ENCODE data around the gene RPL7A.
A peak's percentile ranks its signal among the peaks of the same experiment; 100 is the strongest.

The RPL7A gene

DNA sequence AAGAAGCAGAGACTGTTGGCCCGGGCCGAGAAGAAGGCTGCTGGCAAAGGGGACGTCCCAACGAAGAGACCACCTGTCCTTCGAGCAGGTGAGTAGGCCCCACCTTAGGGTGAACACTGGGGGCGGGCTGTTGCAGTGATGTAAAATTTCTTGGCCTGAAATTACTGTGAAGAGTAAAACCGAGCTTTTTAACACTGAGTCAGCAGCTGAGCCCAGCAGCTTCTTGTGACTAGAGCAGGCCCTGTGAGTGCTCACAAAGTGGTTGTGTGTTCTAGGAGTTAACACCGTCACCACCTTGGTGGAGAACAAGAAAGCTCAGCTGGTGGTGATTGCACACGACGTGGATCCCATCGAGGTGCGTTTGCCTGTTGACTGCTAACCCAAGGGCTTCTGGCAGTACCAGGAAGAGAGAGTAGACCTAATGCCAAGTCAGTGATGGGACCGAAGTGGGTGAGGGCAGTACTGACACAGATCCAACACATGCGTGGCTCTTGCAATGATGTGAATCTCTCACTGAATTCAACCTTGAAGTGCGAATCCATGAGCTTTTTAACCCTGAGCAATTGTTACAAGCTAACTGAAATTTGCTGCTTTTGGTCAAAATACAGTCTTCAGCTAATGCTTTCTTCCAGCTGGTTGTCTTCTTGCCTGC, 2.1 kb downstream of the RPL7A start:
- DNase-seq: no peak

DNA sequence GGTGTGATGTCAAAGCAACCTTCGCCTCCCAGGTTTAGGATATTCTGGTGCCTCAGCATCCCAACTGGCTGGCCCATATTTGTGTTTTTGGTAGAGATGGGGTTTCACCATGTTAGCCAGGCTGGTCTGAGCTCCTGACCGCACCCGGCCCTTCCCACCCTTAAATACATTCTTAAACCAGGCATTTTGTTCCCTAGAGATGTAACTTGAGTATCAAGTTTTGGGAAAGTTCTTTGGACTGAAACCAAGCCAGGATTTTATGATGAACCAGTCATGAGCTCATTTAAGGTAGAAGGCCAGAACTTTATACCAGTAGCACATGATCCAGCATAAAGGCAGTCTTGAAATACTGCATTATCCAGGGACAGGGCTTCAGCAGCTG, 3.5 kb downstream of the RPL7A start:
- DNase-seq: no peak

DNA sequence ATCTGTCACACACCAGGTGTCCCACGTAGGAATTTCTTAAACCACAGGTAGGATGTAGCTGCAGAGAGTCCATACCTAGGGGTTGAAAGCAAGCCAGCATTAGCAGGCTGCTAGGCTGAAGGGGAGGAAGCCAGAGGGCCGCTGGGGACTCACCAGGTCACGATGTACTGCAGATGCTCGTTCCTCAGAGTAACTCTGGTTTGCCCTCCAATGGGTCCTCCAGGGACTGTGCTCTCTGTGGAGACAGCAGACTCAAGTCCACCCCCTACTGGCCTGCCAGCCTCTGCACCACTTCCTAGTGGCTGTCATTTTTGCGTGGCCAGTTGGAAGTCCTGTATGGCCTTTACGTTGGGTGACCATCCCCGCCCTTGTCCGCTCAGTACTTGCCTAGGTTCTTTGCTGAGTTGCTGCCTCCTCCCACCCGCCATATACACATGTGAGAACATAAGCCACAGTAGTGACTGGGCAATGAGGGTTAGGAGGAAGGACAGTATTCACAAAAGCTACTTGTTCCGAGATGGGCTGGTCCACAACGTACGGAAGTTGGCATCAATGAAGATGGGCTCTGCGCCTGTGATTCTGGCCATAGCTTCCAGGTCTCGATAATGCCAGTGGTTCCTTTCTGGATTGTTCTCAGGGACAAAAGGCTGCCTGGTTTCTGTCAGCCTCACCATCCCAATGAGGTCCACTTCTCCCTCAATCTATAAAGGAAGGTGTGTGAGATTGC, 4.1 kb downstream of the RPL7A start:
- no peak for DNase-seq

DNA sequence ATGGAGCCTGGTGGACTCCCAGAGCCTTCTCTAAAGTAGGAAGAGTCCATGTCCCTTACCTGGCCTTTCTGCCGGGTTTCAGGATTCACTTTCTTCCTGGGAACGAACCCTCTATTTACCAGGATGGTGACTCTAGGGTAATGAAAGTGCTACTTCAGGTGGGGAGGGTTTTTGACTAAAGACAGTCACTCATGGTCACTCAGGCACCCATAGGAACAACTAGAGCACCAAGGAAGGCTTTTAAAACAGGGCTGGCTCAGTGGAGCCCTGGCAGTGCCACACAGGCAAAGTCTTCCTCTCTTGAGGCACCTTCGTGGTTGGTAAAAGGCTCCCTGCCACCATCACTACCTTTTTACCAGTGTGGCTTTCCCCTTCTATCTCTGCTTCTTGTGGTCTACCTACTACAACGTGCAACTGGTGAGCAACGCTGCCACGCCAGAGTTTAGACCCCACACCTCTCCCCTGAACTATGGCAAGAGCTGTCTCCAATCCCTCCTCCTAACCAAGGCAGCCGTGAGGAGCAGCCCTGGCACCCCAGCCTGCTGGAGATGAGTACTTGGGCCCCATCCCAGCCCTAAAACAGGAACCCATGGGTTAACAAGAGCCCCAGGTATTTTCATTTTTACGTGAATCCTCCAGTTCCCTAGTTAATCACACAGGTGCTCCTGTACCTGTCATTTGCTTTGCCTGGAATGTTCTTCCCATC, 4.8 kb downstream of the RPL7A start:
- no peak for DNase-seq

DNA sequence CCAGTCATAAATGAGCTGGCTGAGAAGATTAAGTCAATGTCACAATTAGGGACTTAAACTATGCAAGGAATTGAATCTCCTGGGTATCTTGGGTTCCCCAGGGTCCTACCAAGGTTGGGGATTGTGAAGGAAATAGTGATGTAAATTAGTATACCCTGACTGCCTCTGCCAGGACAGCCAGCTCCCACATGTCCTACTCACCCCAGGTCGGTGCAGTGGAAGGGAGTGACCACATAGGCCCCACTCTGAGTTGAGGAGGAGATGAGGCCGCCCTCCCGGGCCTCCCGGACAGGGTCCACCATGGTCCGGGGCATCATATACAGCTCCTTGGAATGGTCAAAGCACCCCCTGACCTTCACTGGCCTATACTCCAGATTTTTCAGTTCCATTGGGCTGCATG, 5.5 kb downstream of the RPL7A start:
- DNase-seq: no peak

DNA sequence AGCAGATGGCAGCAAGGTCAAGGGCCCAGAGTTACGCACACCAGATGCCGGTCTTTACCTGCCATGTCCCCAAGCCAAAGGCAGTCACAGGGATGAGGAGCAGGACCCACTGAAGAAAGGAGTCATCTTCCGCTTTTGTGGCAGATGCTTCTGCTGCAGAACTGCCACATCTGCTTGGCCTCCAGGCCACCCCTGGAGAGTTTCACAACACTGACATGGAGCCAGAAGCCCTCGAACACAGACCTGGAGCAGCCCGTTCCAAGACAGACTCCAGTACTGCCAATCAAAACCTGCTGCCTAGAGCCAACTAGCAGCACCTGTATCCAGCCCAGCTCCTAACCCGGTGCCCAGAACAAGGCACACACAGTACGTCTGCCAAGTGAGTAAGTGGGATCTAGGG, 6.7 kb downstream of the RPL7A start:
- DNase-seq: no peak

DNA sequence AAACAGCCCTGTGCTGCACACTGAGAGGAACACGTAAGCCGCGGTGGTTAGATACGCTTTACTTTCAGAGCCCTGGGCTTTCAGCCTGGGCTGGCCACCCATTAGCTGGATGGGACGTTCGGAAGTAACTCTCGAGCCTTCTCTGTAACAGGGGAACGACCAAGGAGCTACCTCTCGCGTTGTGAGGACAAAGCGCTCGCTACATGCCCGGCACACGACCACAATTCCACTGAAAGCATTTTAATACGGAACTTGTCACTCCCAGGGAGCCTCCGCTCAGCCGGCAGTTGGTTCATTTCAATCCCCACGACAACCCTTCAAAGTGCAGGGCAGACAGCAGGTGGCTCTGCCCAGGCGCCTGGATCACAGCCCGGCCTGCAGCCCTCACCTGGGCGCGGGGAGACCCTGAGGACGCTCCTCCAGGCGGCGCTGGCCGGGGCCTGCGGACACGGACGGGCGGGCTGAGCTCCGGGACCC, 7.9 kb downstream of the RPL7A start:
- peak; percentile 37 for DNase-seq

DNA sequence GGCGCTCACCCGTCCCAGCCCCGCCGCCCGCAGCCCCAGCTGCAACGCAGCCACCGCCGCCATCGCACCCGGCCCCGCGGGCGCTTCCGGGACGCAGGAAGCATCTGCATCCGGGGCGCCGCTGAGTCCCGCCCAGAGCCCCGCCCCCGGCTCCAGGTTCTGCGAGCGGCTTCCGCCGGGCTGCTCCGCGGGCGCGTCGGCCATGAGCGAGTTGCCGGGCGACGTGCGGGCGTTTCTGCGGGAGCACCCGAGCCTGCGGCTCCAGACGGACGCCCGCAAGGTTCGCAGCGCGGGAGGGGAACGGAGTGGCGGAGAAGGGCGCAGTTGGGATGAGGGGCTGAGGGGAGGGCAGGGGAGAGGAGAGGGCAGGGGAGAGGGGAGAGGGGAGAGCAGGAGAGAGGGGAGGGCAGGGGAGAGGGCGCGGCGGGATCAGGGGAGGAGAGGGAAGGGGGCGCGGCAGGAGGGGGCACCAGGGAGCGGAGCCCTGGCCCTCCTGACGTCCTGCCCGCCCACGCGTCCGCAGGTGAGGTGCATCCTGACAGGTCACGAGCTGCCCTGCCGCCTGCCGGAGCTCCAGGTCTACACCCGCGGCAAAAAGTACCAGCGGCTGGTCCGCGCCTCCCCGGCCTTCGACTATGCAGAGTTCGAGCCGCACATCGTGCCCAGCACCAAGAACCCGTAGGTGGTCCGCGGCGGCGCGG, 8.5 kb downstream of the RPL7A start, which contains the start of the genes SURF1 and SURF2:
Gene SURF1 (minus strand): TSS at position 97 of the 701 bp plus-strand sequence. CDS start 34 bp downstream, at position 63.
Gene SURF2 (plus strand): TSS at position 160 of the 701 bp plus-strand sequence. CDS start 43 bp downstream, at position 203.
- peak; percentile 77 for DNase-seq

DNA sequence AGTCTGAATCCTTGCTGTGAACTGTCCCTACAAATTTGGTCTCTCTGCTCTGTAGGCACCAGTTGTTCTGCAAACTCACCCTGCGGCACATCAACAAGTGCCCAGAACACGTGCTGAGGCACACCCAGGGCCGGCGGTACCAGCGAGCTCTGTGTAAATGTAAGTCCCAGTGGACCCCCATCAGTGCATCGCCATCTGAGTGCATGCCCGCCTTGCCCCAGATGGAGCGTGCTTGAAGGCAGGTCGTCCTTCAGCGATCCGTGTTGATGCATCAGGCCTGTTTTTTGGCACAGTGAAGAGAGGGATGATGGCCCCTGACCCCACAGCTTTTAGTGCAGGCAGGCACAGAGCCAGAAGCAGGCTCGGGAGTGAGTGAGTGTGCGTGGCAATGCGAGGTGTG, 9.6 kb downstream of the RPL7A start:
- DNase-seq: no peak

DNA sequence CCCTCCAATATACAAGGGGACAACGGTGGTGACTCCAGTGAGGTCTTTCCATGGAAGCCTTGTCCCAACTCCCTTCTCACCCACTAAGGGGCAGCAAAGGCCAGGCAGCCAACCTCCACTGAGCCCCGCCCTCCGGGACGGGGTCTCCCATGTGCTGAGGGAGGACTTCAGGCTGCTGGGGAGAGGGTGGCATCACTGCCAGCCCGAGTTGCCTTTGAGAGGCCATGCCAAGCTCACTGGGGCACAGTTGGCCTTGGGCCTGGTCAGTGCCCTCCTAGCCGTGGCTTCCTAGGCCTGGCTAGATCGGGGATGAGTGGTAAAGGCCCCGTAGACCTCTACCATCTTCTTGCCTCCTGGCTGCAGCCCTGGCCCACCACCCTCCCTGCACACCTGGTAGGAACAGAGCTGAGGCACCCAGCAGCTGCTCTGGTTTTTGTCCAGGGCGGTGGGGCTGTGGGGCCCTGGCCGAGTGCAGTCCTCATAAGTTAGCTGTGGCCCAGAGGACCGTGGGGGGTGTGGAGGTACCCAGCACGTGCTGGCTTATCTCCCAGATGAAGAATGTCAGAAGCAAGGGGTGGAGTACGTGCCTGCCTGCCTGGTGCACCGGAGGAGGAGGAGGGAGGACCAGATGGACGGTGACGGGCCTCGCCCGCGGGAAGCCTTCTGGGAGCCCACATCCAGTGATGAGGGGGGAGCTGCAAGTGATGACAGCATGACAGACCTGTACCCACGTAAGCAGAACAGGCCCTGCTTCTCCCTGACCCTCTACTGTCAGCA, 11.6 kb downstream of the RPL7A start:
- no peak for DNase-seq

DNA sequence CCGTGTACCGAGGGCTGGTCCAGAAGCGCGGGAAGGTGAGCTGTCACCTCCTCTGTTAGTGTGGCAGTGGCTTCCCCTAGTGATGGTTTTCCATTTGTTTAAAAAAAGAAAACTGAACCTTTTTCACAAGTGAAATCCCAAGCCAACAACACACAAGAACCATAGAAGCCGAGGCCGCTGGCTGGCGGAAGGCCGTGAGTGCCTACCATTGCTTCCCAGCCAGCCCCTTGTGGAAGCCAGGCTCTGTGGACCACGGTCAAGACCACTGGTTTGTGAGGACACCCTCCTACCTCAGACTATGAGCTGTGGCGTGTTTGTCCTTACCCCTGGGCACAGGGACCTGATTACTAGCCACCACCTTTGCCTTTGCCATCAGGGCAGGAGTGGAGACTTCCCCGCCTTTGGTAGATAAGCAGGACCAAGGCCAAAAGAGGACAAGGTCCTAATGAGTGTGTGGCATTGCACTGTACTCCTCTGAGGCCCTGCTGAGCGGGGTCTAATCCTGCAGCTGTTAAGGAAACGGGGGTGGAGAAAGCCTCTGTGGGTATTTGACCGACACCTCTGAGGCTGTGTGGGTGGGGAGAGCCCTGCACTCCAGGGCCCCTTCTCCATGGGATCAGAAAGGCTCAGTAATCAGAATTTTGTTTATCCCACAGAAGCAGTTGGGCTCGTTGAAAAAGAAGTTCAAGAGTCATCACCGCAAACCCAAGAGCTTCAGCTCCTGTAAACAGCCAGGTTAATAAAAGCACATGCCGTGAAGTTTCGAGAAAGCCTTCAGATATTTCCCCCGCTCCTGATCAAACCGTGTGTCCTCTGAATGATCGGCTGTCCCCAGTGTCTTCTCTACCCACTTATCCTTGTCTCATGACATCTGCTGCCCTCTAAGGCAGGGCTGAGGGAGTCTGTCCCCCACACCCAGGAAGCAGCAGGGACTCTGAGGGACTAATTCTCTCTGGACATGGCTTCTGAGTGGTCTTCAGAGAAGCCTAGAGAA, 12.7 kb downstream of the RPL7A start:
- DNase-seq: no peak

DNA sequence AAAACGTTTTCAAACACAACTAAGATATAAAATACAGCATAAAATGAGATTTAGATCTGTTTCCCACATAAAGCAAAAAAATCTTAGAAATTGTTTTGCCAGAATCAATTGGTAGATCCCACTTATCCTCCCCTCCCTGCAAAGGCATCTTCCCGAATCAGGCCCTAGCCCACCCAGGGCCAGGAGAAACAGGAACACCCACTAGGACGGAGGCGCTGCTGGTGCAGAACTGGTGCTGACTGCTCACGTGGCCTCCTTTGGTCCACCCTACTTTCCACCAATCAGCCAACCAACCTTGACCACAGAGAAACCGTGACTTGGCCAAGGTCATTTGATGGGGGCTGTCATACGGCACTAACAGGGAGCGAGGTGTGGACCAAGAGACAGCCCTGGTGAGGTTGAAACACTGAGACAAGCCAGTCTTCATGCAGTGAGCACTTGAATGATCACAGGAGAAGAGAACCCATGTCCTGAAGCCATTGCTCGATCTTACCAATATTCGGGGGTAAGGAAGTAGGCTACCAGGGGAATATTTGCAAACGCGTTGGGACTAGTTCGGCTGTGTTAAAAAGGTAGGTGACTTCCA, 13.6 kb downstream of the RPL7A start:
- no peak for DNase-seq

DNA sequence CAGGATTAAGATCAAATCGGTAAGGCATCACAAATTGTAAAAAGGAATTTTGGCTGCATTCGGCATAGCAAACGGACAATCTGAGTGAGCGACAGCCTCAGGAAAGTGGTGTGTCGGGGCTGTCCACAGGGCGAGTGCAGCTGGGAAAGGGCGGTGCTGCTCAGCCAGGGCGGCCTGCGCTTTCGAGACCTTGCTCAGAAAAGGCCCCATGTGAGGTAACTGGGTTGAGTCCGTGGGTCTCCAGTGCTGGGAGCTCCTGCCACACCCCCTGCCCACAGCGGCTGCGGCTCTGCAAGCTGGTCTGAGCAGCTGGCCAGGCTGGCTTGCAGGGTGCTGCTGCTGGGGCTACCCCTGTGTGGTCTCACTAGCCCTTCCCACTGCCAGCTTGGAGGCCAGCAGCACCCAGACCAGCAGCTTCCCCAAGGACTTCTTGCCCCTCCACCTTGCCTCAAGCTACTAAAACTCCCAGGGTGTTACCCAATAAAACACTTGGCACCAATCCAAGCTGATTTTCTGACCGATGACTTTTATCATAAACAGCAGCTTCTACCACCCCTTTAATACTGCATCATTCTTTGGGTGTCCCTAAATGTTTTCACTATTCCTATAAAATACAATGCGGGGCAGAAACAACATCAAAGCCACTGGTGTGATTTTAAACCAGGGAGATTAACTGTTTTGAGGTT, 14.5 kb downstream of the RPL7A start:
- DNase-seq: no peak

DNA sequence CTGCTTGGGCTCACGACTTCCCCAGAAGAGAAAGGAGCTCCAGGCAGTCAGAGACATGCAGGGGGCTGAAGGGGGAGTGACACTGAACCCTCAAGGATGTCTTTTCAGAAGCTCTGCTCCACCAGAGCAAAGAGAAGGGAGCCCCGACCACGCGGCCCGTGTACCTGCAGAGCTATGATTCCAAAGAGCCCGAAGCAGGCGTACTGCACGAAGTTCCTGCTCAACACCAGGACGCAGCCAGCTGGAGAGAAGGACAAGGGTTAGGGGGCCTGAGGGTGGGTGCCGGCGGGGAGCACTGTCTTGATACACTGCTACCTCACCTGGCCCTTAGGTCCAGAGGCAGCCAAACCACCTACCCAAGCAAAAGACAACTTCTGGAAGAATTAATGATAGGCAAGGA, 18.4 kb downstream of the RPL7A start:
- DNase-seq: no peak

DNA sequence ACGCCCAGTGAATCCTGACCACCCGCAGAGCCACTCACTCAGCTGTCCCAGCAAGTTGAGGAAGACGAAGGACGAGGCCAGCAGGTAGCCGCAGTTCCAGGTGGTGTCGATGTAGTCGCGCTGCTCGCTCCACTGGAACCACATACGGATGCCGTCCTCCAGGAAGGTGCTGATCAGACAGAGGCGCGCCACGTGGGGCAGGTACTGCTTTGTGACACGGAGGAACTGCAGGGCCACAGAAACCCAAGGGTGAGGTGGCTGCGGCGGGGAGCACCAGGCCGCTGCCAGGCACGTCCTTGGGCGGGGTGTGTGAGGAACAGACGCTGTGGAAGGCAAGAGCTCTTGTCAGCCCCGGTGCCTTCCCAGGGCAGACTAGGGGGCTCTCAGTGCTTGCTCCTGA, 19.2 kb downstream of the RPL7A start:
- no peak for DNase-seq

DNA sequence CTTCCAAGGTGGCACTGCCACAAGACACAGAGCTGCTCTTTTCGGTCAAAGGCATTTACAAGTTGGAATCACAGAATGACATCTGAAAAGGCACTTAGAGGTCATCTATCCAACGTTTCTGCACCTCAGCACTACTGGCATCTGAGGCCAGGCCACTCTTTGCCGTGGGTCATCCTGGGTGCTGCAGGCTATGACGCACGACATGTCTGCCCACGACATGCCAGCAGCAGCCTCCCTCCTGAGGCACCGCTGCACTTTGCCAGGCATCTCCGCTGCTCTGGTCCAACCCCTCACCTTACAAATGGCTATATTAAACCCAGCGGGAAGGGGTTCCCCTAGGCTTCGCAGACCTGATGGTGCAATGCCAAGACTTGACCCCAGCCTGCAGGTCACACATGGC, 19.8 kb downstream of the RPL7A start:
- no peak for DNase-seq

DNA sequence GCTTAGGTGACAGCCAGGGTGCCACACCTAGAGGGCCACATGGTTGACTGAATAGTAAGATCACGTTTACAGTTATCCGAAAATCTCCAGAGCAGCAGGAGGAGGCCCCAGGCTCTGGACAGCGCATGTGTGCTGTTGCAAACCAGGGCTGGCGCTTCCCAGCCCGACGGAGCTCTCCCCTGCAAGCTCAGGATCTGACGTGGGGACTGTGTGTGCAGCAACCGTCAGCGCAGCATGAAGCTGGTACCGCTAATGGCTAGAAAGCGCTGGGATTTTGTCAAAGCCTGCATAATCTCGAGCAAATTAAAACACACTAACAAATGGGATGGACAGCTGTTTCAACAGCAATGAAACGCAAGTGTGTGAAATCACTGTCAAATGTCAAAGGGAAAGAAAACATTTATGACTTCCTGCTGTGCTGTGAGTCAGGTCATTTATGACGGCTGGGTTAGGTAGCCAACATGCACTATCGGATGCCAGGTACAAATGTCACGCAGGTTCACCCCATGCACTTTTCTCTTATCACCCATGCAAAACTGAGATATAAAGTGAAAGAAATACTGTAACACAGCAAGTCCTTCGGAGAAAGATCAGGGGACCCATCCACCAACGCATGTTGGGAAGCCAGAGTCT, 20.3 kb downstream of the RPL7A start:
- DNase-seq: peak; percentile 88

DNA sequence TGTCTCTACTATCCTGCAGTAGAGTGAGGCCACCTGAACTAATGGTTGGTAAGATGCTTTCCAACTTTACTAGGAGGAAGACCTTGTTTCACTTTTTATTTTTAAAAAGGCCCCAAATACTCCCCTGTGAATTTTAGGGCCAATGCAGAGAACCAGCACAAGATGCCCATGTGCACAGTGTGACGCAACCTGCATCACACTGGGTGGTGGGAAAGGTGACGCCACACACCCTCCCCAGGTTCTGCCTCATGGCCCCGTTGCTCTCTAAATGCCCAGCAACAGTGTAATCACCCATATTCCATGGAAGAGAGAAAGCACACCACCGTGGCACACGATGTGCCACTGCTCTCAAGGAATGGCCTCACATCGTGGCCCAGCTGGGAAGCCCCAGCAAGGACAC, 21.4 kb downstream of the RPL7A start:
- DNase-seq: no peak

DNA sequence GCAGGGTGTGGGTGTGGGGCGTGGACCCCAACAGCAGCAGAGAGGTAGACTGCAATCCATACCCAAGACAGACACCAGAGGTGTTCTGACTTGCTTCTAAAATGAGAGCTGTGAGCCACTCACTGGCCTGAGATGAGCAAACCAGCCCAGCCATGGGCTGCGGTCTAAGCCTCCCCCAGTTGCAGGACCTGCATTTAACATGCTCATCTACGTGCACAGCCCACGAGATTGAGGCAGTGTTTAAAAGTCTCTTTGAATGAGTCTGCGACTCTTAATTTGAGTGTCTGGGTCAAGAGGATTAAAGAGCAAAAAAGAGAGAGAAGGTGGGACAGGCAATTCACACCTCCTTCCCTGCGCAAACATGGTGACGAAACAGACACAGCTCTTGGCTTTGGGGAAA, 21.9 kb downstream of the RPL7A start:
- no peak for DNase-seq

DNA sequence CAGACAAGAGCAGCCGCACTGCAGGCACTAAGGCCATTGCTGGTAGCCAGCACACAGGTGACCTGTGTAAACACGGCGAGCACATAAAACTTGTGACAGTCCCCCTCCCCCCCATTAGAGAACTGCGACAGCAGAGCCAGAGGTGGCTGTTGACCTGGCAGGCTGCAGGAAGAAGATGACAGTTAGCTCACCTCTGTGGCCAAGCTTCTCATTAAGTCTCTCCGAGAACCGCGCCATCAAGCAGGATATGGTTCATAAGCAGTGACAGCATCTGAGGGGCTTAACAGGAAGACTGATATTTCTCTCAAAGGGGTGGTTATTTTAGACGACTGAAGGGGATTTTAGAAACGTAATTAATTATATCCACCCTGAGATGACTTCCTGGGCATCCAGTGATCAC, 22.7 kb downstream of the RPL7A start:
- no peak for DNase-seq

Measured in NCI-H146 (cell line).